ENCODE data around the gene COA1. TPM values are rescaled to one million over a fixed set of nuclear protein-coding genes. Genes with fewer than 3 reads are reported as not detected.
"Not testable (repeated sequence)": the region's sequence is repeated elsewhere in the genome, so short reads cannot be mapped to it uniquely, and the experiment has no call there.

COA1 gene
- polyA plus RNA-seq, 1 experiment = 22.4 TPM

- H3K4me3 ChIP-seq (ENCODE audit: low read depth, low read length) = no peak overlapping the region
- no peaks in the 10 kb centered on the region for H3K27me3 ChIP-seq (ENCODE audit: control insufficient read depth, insufficient read depth, low read length)
- TF ChIP-seq CTCF (IDR thresholded peaks at IDR 0.05; ENCODE audit: low read depth, low read length) = no peak
- H3K9me3 ChIP-seq (ENCODE audit: control insufficient read depth, insufficient read depth, low read length) = no peaks in the 10 kb centered on the region
- no peak overlapping the region for H3K27ac ChIP-seq (ENCODE audit: low read depth, low read length)
- POLR2A ChIA-PET = no interaction called here
- CTCF ChIA-PET = interaction anchor here (0.6 to 2.1 kb wide), 4 partner anchors 11 to 107 kb away, joined by 3 to 18 read pairs (median 8); partner anchors contain the start of gene STK17A
- no peak for DNase-seq (ENCODE audit: low read depth, low spot score)
These were observed 40.2 kb downstream of the COA1 start for GRCh38 chr7:43689115-43689514.

- H3K27ac ChIP-seq (ENCODE audit: low read depth, low read length); H3K9me3 ChIP-seq (ENCODE audit: control insufficient read depth, insufficient read depth, low read length); DNase-seq (ENCODE audit: low read depth, low spot score); H3K27me3 ChIP-seq (ENCODE audit: control insufficient read depth, insufficient read depth, low read length); POLR2A ChIA-PET; H3K4me3 ChIP-seq (ENCODE audit: low read depth, low read length): not testable (repeated sequence)
- CTCF ChIA-PET = interaction anchor here (1.4 to 2.1 kb wide), 2 partner anchors 12 to 13 kb away, joined by 10 to 13 read pairs; no protein-coding TSS in a partner anchor
These were observed 41.5 kb downstream of the COA1 start for GRCh38 chr7:43687866-43688265.

- no peak for DNase-seq (ENCODE audit: low read depth, low spot score)
- TF ChIP-seq CTCF (IDR thresholded peaks at IDR 0.05; ENCODE audit: low read depth, low read length) = no peak
- CTCF ChIA-PET = interaction anchor here (1.4 to 1.5 kb wide), 2 partner anchors 12 to 104 kb away, joined by 10 to 17 read pairs; partner anchors contain the start of gene STK17A
- H3K27me3 ChIP-seq (ENCODE audit: control insufficient read depth, insufficient read depth, low read length) = no peaks in the 10 kb centered on the region
- H3K4me3 ChIP-seq (ENCODE audit: low read depth, low read length) = no peak overlapping the region
- H3K9me3 ChIP-seq (ENCODE audit: control insufficient read depth, insufficient read depth, low read length) = no peaks in the 10 kb centered on the region
- no peak overlapping the region for H3K27ac ChIP-seq (ENCODE audit: low read depth, low read length)
- POLR2A ChIA-PET = interaction anchor here (1.0 kb wide), 1 partner anchor 104 kb away, joined by 3 read pairs; the partner anchor contains the start of gene STK17A
These were observed 42.3 kb downstream of the COA1 start for GRCh38 chr7:43686991-43687390.

GRCh38 chr7:43680736-43681135 is 48.6 kb downstream of the COA1 start:
- POLR2A ChIA-PET = no interaction called here
- no peak overlapping the region for H3K27ac ChIP-seq (ENCODE audit: low read depth, low read length)
- H3K27me3 ChIP-seq (ENCODE audit: control insufficient read depth, insufficient read depth, low read length) = no peaks in the 10 kb centered on the region
- no peaks in the 10 kb centered on the region for H3K9me3 ChIP-seq (ENCODE audit: control insufficient read depth, insufficient read depth, low read length)
- no peak for TF ChIP-seq CTCF (IDR thresholded peaks at IDR 0.05; ENCODE audit: low read depth, low read length)
- CTCF ChIA-PET = interaction anchor here (1.4 kb wide), 1 partner anchor 98 kb away, joined by 5 read pairs; the partner anchor contains the start of gene STK17A
- H3K4me3 ChIP-seq (ENCODE audit: low read depth, low read length) = no peak overlapping the region
- DNase-seq (ENCODE audit: low read depth, low spot score) = no peak

- DNase-seq (ENCODE audit: low read depth, low spot score) = no peak
- TF ChIP-seq CTCF (IDR thresholded peaks at IDR 0.05; ENCODE audit: low read depth, low read length) = no peak
- no peak overlapping the region for H3K4me3 ChIP-seq (ENCODE audit: low read depth, low read length)
- ChIA-PET POLR2A (no interaction called here), CTCF (interaction anchor here (0.6 to 1.0 kb wide), 2 partner anchors 21 to 225 kb away, joined by 4 to 5 read pairs; no protein-coding TSS in a partner anchor)
- no peak overlapping the region for H3K27ac ChIP-seq (ENCODE audit: low read depth, low read length)
- H3K27me3 ChIP-seq (ENCODE audit: control insufficient read depth, insufficient read depth, low read length) = no peaks in the 10 kb centered on the region
- no peaks in the 10 kb centered on the region for H3K9me3 ChIP-seq (ENCODE audit: control insufficient read depth, insufficient read depth, low read length)
These were observed 49.9 kb downstream of the COA1 start for GRCh38 chr7:43679210-43680068.

Data from AG04450 (cell line).